Stimulated activated CD4-positive, alpha-beta T cell treated with anti-CD3 and anti-CD28 coated beads, TNF-alpha, amount 100 ng/mL, for 24 hours (primary cell): ENCODE data around the gene SEMA6B.
"Not testable (repeated sequence)": the region's sequence is repeated elsewhere in the genome, so short reads cannot be mapped to it uniquely, and the experiment has no call there.

ENCODE experiments used
- DNase-seq, 3 experiments: peaks; one replicate each; pipeline ENCODE4 v3.0.0-alpha.2; 2020; ENCODE audit warnings: low read depth in 3 of 3

SEMA6B gene, protein sequence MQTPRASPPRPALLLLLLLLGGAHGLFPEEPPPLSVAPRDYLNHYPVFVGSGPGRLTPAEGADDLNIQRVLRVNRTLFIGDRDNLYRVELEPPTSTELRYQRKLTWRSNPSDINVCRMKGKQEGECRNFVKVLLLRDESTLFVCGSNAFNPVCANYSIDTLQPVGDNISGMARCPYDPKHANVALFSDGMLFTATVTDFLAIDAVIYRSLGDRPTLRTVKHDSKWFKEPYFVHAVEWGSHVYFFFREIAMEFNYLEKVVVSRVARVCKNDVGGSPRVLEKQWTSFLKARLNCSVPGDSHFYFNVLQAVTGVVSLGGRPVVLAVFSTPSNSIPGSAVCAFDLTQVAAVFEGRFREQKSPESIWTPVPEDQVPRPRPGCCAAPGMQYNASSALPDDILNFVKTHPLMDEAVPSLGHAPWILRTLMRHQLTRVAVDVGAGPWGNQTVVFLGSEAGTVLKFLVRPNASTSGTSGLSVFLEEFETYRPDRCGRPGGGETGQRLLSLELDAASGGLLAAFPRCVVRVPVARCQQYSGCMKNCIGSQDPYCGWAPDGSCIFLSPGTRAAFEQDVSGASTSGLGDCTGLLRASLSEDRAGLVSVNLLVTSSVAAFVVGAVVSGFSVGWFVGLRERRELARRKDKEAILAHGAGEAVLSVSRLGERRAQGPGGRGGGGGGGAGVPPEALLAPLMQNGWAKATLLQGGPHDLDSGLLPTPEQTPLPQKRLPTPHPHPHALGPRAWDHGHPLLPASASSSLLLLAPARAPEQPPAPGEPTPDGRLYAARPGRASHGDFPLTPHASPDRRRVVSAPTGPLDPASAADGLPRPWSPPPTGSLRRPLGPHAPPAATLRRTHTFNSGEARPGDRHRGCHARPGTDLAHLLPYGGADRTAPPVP

DNA sequence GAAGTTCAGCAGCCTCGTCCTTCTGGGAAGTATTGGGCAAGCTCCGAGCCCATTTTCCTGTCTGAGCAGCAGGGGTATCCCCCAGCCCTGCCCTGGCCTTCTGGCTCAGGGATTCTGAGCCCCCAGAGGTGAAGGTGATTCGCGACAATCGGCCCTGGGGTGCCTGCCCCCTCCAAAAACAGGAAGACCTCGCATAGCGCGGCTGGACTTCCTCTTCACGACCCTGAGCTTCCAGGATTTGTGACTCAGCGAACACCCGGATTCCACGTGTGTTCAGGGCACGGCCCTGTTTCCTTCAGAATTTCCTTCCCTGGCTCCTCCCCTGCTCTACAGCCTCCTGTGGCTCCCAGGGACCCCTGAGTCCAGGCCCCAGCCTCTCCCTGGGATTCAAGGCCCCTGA is at the start of gene SEMA6B:
Gene SEMA6B, minus strand, starts transcription at position 116 of the 400 bp plus-strand sequence. CDS start 1,227 bp downstream, outside the sequence.
- no peak for DNase-seq

DNA sequence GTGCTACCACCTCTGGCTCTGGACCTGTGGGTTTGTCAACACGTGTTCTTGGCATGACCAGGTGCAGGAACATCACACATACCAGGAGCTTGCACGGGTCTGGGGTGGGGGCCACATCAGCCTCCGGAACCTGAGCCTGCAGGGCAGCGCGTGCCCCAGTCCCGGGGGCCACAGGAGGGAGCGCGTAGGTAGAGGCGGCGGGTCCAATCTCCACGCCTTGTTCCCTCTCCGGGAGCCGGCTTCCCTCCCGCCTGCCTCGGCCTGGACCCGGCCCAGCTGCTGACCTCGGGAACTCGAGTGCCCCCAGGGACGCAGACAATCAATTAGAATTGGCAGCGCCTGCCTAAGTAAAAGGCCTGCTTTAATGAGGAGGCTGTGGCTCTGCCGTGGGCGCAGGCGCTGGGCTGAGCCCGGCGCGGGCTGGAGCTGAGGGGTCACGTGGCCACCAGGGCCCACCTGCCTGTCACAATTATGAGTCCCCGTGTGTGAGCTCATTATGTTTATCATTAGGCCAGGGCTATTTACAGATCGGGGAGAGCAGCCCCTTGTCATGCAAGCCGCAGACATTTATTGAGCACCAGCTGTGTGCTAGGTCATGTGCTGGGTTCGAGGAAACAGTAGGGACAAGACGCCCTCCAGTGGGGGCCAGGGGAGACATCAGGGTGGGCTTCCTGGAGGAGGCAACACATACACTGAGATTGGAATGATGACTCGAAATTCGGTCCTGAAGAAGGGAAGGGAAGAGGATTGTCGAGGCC is 47.6 kb upstream of the SEMA6B start:
- no peak for DNase-seq

DNA sequence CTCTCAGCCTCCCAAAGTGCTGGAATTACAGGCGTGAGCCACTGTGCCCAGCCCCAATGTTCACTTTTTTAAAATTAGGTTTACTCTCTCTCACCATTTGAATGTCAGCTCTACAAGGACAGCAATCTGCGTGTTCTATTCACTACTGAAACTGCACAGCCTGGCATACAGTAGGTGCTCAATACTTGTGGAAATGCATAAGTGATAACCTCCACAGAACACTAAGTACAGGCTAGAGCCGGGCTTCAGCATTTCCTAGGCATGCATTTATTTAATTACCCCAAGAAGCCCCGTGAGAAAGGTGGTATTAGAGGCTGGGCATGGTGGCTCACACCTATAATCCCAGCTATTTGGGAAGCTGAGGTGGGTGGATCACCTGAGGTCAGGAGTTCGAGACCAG is 46.7 kb upstream of the SEMA6B start:
- DNase-seq = no peak

DNA sequence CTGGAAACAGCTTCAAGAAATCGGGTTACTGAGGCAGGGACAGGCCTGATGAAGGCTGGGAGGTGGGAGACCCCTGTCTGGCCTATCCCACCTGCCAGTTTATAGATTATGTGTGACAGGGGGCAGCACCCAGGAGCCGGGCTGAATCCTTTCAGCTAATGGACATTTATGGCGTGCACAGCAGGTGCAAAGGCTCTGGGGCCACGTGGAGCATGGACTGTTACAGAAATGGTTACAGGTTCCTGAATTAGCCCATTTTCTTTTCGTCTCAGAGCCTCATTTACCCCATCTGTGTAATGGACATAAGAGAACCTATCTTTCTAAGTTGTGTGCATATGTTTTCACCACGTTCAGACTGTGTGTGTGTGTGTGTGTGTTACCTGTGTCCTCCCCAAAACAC is 45.4 kb upstream of the SEMA6B start:
- no peak for DNase-seq

DNA sequence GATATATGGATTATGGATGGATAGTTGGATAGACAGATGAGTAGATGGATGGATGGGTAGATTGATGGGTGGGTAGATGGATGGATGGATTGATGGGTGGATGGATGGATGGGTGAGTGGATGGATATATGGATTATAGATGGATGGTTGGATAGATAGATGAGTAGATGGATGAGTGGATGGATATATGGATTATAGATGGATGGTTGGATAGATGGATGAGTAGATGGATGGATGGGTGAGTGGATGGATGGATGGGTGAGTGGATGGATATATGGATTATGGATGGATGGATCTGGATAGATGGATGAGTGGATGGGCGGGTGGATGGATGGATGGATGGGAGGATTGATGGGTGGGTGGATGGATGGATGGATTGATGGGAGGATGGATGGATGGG is 43.4 kb upstream of the SEMA6B start:
- no peak for DNase-seq

DNA sequence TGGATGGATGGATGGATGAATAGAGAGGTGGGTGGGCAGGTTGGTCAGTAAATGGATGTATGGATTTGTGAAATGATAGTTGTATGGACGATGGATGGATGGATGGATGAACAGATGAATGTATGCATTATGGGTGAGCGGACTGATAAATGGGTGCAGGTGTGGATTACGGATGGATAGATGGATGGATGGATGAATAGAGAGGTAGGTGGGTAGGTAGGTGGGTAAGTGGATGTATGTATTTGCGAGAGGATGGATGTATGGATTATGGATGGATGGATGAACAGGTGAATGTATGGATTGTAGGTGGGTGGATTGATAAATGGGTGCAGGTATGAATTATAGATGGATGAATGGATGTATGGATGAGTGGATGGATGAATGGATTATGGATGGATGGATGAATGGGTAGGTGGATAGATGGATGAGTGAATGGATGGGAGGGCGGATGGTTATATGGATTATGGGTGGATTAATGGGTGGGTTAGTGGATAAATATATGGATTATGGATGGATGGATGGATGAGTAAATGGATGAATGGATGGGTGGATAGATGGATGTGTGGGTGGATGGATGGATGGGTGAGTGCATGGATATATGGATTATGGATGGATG is 42.8 kb upstream of the SEMA6B start:
- DNase-seq = no peak

DNA sequence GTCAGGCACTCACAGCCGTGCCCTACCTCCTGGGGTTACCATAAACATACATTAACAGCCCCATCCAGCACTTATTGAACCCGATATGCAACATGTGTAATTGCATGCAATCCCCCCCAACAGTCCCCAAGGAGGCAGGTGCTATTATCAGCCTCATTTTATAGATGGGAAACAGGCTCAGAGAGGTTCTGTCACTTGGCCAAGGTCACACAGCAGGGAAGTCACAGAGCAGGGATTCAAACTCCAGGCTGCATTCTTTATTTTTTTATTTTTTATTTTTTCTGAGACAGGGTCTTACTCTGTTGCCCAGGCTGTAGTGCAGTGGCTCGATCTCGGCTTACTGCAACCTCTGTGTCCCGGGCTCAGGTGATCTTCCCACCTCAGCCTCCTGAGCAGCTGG is 41.4 kb upstream of the SEMA6B start:
- DNase-seq = no peak

DNA sequence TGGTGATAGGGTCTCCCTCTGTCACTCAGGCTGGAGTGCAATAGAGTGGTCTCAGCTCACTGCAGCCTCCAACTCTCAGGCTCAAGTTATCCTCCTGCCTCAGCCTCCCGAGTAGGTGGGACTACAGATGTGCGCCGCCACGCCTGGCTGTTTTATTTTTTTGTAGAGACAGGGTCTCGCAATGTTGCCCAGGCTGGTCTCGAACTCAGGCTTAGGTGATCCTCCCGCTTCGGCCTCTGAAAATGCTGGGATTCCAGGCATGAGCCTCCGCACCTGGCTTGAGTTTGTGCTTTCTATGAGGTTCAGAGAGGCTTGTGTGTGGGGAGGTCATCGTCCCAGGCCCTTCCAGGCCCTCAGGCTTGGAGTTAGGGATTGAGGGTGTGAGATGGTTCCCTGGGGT is 40.6 kb upstream of the SEMA6B start:
- DNase-seq = no peak

DNA sequence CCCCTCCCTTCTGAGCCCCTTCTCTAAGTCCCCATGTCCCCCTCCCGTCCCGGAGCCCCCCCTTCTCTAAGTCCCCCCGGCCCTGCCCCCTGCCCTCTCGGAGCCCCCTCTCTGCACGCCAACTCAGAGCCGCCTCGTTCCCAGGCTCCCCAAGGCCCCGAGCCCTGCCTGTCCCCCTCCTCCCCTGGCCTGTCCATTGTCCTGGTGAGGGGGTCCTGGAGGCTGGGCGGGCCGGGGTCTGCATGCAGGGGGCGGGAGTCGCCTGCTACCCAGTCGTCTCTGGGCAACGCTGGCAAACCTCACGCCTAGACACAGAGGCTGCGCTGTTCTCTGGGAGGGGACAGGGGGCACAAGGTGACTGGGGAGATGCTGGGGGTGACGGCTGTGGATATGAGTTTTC is 39.2 kb upstream of the SEMA6B start:
- DNase-seq = no peak

DNA sequence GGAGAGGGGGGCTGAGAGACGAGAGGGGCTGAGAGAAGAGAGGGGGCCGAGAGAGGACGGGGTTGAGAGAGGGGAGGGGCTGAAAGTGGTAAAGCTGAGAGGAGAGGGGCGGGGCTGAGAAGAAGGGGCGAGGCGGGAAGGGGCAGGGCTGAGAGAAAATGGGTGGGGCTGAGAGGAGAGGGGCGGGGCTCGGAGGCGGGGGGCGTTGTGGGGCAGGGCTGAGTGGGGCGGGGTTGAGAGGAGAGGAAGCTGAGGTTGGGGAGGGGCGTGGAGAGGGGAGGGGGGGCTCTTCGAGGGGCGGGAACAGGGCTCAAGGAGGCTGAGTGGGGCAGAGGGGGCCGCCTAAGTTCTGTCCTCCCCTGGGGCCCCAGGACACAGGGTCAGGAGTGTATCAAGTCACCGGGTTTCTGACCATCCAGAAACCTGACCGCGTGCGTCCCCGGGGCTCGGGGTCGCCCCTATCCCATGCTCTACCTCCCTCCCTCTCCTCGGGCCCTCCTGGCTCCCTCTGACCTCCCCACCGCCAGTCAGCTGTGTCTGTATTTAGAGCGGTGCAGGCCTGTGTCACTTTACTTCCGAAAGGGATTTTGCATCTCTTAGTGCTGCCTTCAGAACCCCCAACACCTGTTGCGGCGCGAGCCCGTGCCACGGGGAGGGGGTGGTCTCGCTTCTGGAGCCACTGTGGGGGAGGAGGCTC is 38.6 kb upstream of the SEMA6B start:
- peak in 1 of 3 experiments; percentile 48 for DNase-seq

DNA sequence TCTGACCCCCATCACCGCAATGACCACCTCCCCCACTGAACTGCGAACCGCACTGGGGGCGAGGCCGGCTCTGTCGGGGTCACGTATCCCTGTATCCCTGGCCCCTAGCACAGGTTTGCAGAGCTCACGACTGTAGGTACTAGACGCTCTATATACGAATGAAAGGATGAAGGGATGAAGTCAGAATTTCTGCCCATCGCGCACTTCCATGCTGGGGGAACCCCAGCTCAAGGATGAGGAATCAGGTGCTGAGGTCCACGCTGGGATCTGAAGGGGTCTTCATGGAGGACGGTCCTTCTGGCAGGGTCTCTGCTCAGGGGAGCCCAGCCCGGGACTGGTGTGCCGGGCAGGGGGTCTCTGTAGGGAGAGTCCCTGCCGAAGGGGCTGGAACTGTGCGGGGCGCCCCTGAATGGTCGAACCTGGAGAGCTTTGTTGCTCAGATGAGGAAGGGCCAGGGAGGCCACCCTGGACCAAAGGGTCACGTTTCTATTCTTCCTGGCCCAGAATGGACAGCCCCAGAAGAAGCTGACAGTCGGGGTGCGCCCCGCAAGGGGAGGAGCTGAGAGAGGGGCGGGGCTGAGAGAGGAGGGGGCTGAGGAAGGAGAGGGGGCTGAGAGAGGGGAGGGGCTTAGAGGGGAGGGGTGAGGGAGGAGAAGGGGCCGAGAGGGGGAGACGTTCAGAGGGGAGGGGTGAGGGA is 37.9 kb upstream of the SEMA6B start:
- peak in 1 of 3 experiments; percentile 15 for DNase-seq

DNA sequence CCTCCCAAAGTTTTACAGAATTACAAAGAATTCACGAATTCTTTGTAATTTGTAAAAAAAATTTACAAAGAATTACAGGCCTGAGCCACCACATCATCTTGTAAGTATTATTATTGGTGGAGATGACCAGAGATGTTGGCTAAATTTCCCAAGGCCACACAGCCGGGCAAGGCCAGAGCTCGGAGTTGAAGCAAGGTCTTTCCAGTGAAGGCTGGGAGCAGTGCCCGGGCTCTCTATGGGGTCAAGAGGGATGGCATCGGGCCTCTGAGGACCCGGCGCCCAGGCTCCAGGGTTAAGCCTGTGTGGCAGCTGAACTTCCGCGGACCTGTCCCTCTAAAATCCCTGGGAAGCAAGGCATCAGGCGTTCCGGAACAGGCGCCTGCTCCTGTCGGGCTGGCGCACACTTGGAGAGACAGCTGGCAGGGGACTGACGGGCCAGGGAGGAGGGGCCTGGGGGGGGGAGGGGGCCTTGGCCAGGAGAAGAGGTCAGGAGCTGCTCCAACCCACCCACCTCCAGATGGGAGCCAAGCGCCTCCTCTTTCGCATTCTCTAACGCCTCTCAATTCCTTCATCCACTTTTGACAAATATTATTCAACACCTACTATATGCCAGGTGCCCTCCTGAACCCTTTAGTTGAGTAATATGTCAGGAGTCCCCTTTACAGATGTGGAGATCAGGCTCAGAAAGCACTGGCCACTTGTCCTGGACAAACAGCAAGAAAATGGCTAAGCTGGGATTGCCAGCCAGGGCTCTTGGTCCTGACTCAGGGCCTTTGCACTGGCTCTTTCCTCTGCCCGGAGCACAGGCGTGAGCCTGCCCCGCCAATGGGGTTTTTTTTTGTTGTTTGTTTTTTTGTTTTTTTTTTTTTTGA is 36.8 kb upstream of the SEMA6B start:
- DNase-seq = no peak

DNA sequence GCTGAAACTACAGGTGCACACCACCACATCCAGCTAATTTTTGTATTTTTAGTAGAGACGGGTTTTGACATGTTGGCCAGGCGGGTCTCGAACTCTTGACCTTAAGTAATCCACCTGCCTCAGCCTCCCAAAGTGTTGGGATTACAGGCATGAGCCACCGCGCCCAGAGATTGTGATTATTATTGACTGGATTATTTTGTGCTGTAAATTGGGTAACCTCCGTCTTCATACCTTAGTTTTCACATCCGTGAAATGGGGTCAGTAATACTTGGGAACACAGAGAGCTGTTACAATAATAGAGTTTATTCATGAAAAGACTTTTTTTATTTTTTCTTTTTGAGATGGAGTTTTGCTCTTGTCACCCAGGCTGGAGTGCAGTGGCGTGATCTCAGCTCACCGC is 35.7 kb upstream of the SEMA6B start:
- not testable (repeated sequence) for DNase-seq

DNA sequence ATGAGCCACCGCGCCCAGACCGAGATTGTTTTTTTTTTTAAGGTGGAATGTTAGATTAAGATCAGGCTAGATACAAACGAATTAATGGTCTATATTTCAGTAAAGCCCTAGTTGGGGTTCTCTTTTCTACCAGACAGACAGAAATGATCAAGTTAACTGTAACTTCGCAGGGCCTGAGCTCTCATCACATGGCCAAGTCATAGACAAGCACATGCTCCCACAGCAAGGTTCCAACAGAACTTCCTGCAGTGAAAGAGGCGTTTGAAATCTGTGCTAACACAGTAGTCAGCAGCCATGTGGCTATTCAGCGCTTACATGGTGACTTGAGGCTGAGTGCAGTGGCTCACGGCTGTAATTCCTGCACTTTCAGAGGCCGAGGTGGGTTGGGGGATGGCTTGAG is 34.7 kb upstream of the SEMA6B start:
- no peak for DNase-seq

DNA sequence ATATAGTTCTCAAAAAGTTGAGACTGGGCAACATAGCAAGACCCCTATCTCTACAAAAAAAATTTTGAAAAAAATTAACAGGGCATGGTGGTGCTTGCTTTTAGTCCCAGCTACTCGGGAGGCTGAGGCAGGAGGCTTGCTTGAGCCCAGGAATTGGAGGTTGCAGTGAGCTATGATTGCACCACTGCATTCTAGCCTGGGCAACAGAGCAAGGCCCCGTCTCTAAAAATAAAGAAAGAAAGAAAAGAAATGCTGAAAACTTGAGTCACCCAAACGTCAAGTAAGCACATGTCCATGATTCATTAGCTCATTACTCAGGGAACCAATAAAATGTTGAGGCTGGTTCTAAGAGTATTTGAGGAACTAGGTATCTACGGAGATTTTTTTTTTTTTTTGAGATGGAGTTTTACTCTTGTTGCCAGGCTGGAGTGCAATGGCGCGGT is 33.9 kb upstream of the SEMA6B start:
- DNase-seq = no peak

DNA sequence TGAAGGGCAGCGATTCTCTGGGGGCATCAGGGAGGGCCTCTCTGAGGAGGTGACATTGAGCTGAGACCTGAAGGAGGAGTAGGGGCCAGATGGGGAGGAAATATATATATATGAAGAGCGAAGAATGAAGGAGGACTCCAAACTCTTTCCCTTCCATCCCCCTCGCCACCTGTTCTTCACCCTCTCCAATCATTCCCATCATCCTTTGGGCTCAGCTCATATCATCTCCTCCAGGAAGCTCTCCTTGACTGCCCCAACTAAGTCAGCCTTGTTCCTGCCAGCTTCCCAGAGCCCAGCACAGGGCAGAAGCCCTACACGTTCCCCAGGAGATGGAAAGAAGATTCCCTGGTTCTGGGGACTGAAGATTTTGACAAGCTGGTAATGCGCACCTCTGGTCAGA is 33.0 kb upstream of the SEMA6B start:
- no peak for DNase-seq

DNA sequence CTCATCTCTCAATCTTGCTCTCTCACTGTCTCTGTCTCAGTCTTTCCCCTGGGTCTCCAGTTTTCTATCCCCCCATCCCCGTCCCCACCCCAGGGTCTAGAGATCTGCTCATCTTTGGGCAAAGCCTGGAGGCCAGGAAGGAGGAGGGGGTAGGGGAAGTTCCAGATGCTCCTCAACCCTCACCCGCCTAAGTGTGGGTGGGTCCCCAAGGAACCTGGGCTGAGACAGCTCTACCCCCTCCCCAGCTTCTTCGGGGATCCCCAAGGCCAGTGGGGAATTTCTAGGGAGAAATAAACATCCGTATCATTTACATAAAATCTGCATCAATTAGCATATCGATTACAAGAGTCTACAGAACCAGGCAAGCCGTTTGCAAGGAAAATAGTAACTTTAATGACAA is 31.8 kb upstream of the SEMA6B start:
- DNase-seq = no peak

DNA sequence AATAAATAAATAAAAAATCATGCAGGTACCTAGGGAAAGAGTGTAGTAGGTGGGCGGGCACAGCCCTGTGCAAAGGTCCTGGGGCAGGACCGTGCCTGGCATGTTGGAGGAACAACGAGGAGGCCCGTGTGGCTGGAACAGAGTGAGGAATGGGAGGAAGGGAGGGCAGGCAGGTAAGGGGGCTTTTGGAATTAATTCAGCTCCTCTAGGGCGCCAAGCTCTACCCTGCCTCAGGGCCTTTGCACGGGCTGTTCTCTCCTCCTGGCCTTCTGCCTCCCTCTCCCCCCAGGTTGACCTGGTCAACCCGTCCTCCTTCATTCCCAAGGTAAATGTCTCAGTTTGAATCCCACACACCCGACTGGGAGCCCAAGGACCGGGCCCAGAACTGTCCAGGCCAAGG is 31.1 kb upstream of the SEMA6B start:
- no peak for DNase-seq
